ENCODE measurements around the gene RARRES1. TPM values are rescaled to one million over a fixed set of nuclear protein-coding genes. Genes with fewer than 3 reads are reported as not detected.
A peak's percentile ranks its signal among the peaks of the same experiment; 100 is the strongest.

Gene RARRES1
- total RNA-seq, 2 experiments from 2014 or later, result not detected

GRCh38 chr3:158748237-158748828 is 16.1 kb upstream of the RARRES1 start:
- DNase-seq, result peak in 2 of 14 experiments; percentile 11 to 33
- Histone ChIP-seq H3K27me3 (ENCODE audit: control insufficient read depth in 1 of 2, insufficient read depth in 2 of 2, low read length in 2 of 2) (no peaks in the 10 kb centered on the region), H3K27ac (ENCODE audit: low read depth in 1 of 2, low read length in 2 of 2) (no peak overlapping the region), H3K9me3 (ENCODE audit: control insufficient read depth in 1 of 2, insufficient read depth in 1 of 2, low read length in 2 of 2) (no peaks in the 10 kb centered on the region), H3K4me3 (ENCODE audit: low read length) (no peak overlapping the region), H3K4me1 (ENCODE audit: insufficient read depth, low read length) (no peaks in the 10 kb centered on the region), H3K36me3 (ENCODE audit: insufficient read depth, low read length) (peaks cover 3% of the 10 kb centered on the region)
- CTCF ChIA-PET, result no interaction called here
- ATAC-seq (ENCODE audit: poor library complexity), result no peak
- POLR2A ChIA-PET, result no interaction called here
- Mint-ChIP-seq H3K9me3 (no peaks in the 10 kb centered on the region), H3K4me1 (ENCODE audit: low read depth) (peaks cover 3% of the 10 kb centered on the region), H3K4me3 (no peak overlapping the region), H3K36me3 (ENCODE audit: low read depth) (peaks cover 11% of the 10 kb centered on the region), H3K27ac (no peak overlapping the region), H3K27me3 (no peaks in the 10 kb centered on the region)
- intact Hi-C loops (cut with DNase I, micrococcal nuclease), result no loop called here
- TF ChIP-seq, protein P1, sequence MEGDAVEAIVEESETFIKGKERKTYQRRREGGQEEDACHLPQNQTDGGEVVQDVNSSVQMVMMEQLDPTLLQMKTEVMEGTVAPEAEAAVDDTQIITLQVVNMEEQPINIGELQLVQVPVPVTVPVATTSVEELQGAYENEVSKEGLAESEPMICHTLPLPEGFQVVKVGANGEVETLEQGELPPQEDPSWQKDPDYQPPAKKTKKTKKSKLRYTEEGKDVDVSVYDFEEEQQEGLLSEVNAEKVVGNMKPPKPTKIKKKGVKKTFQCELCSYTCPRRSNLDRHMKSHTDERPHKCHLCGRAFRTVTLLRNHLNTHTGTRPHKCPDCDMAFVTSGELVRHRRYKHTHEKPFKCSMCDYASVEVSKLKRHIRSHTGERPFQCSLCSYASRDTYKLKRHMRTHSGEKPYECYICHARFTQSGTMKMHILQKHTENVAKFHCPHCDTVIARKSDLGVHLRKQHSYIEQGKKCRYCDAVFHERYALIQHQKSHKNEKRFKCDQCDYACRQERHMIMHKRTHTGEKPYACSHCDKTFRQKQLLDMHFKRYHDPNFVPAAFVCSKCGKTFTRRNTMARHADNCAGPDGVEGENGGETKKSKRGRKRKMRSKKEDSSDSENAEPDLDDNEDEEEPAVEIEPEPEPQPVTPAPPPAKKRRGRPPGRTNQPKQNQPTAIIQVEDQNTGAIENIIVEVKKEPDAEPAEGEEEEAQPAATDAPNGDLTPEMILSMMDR (IDR thresholded peaks at IDR 0.05), result no peak

DNA sequence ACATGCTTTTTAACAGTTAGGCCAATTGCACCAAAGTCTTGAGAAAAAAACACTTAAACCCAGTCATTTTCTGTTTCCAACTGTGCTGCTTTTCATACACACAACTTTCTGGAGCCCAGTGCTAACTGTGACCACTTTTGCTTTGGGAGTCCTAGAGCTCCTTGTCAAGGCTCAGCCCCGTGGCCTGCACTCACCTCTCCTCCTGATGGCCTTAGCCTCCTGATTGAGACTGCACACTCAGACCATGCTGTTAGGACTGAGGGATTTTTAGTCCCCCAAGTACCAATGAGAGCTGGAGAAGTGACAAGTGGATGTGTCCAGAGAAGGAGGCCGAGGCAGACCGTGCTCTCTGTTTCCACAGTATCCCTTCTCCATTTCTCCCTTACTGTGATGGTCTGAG is 15.2 kb upstream of the RARRES1 start:
- ATAC-seq (ENCODE audit: poor library complexity), result no peak
- CTCF ChIA-PET, result no interaction called here
- intact Hi-C loops (cut with DNase I, micrococcal nuclease), result no loop called here

GRCh38 chr3:158745551-158745950 is 13.3 kb upstream of the RARRES1 start:
- POLR2A ChIA-PET, result no interaction called here
- Mint-ChIP-seq H3K27me3 (no peaks in the 10 kb centered on the region), H3K4me1 (ENCODE audit: low read depth) (peaks cover 20% of the 10 kb centered on the region), H3K36me3 (ENCODE audit: low read depth) (peaks cover 11% of the 10 kb centered on the region), H3K27ac (no peak overlapping the region), H3K9me3 (no peaks in the 10 kb centered on the region), H3K4me3 (no peak overlapping the region)
- intact Hi-C loops (cut with DNase I, micrococcal nuclease), result no loop called here
- H3K27me3 ChIP-seq (ENCODE audit: control insufficient read depth in 1 of 2, insufficient read depth in 2 of 2, low read length in 2 of 2), result no peaks in the 10 kb centered on the region
- H3K9me3 ChIP-seq (ENCODE audit: control insufficient read depth in 1 of 2, insufficient read depth in 1 of 2, low read length in 2 of 2), result no peaks in the 10 kb centered on the region
- DNase-seq, result no peak
- no peak overlapping the region for H3K4me3 ChIP-seq (ENCODE audit: low read length)
- CTCF ChIA-PET, result no interaction called here
- H3K27ac ChIP-seq (ENCODE audit: low read depth in 1 of 2, low read length in 2 of 2), result no peak overlapping the region
- H3K4me1 ChIP-seq (ENCODE audit: insufficient read depth, low read length), result no peaks in the 10 kb centered on the region
- ATAC-seq (ENCODE audit: poor library complexity), result no peak
- TF ChIP-seq, protein P1 (IDR thresholded peaks at IDR 0.05), result no peak
- H3K36me3 ChIP-seq (ENCODE audit: insufficient read depth, low read length), result peaks cover 3% of the 10 kb centered on the region

More for the DNA sequence above, 15.2 kb upstream of the RARRES1 start:
- Histone ChIP-seq H3K27ac (ENCODE audit: low read depth in 1 of 2, low read length in 2 of 2) (no peak overlapping the region), H3K4me3 (ENCODE audit: low read length) (no peak overlapping the region), H3K4me1 (ENCODE audit: insufficient read depth, low read length) (no peaks in the 10 kb centered on the region), H3K27me3 (ENCODE audit: control insufficient read depth in 1 of 2, insufficient read depth in 2 of 2, low read length in 2 of 2) (no peaks in the 10 kb centered on the region), H3K36me3 (ENCODE audit: insufficient read depth, low read length) (peaks cover 3% of the 10 kb centered on the region), H3K9me3 (ENCODE audit: control insufficient read depth in 1 of 2, insufficient read depth in 1 of 2, low read length in 2 of 2) (no peaks in the 10 kb centered on the region)
- DNase-seq, result no peak
- Mint-ChIP-seq H3K27me3 (no peaks in the 10 kb centered on the region), H3K36me3 (ENCODE audit: low read depth) (peaks cover 11% of the 10 kb centered on the region), H3K4me1 (ENCODE audit: low read depth) (peaks cover 7% of the 10 kb centered on the region), H3K27ac (no peak overlapping the region), H3K4me3 (no peak overlapping the region), H3K9me3 (no peaks in the 10 kb centered on the region)
- POLR2A ChIA-PET, result no interaction called here
- TF ChIP-seq, protein P1 (IDR thresholded peaks at IDR 0.05), result no peak
